ENCODE data around the gene CAPZB. TPM values are rescaled to one million over a fixed set of nuclear protein-coding genes. Genes with fewer than 3 reads are reported as not detected.

The CAPZB gene
- polyA plus RNA-seq, 2 donors: 221 to 272 TPM

DNA sequence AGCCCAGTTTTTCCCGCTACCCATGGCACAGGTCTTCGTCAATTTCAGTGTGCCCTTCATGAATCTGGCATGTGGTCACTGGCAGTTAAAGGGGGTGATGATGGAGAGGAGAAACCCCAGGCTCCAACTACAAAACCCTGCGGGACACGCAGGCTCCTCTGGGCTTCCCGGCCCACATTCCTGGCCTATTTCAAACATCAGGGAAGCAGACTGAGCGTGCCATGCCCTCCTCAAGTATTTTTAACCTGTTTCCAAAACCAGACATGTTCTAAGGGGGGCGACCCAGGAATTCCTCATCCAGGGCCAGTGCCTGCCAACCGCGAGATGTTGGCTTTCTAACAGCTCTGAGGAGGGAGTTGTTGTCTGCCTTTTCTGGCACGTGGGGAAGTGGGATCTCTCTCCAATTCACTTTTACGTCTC, 85.1 kb downstream of the CAPZB start:
- Histone ChIP-seq H3K27ac (ENCODE audit: low read depth in 2 of 2, low read length in 1 of 2) (peak overlapping the region; percentile 25 to 73), H3K36me3 (ENCODE audit: control insufficient read depth in 2 of 2, insufficient read depth in 2 of 2, low read length in 1 of 2) (peaks cover 0 to 13% of the 10 kb centered on the region in 2 donors), H3K4me1 (ENCODE audit: control insufficient read depth in 2 of 2, insufficient read depth in 2 of 2, low read length in 1 of 2) (peaks cover 3 to 9% of the 10 kb centered on the region in 2 donors), H3K4me3 (ENCODE audit: low read depth in 1 of 2, low read length in 2 of 2) (no peak overlapping the region), H3K9me3 (ENCODE audit: control insufficient read depth in 2 of 2, insufficient read depth in 1 of 2, low read depth in 1 of 2, low read length in 1 of 2) (no peaks in the 10 kb centered on the region), H3K27me3 (ENCODE audit: control insufficient read depth in 1 of 2, insufficient read depth in 2 of 2, low read length in 2 of 2) (no peaks in the 10 kb centered on the region)
- WGBS, 2 donors: 73 to 81% methylated on average over 11 of the region's 11 CpGs

DNA sequence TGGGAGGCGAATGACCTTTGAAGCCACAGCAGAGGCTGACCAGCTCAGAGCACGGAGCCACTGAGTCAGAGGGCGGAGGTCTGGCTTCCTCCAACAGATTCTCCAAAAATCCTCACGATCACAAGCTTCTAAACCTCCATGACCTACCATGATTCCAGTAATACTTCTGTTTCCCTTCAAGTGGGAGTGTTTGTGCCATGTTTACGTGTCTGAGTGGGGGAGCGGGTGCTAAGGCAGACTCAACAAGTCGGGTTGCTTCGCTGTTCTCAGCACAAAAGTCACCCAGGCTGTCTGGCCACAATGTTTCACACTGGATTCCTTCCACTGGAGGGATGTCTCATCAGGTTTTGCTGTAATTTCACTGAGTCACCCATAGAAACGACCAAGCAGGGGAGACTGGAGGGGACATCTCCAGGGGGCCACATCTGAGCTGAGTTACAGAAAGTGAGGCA, 87.0 kb downstream of the CAPZB start:
- peak overlapping the region; percentile 72 to 87 for H3K27ac ChIP-seq (ENCODE audit: low read depth in 2 of 2, low read length in 1 of 2)
- H3K9me3 ChIP-seq (ENCODE audit: control insufficient read depth in 2 of 2, insufficient read depth in 1 of 2, low read depth in 1 of 2, low read length in 1 of 2): no peaks in the 10 kb centered on the region
- H3K27me3 ChIP-seq (ENCODE audit: control insufficient read depth in 1 of 2, insufficient read depth in 2 of 2, low read length in 2 of 2): no peaks in the 10 kb centered on the region
- H3K4me1 ChIP-seq (ENCODE audit: control insufficient read depth in 2 of 2, insufficient read depth in 2 of 2, low read length in 1 of 2): peaks cover 0 to 9% of the 10 kb centered on the region in 2 donors
- no peak overlapping the region for H3K4me3 ChIP-seq (ENCODE audit: low read depth in 1 of 2, low read length in 2 of 2)
- 62 to 67% methylated on average over 9 of the region's 9 CpGs for WGBS, 2 donors
- H3K36me3 ChIP-seq (ENCODE audit: control insufficient read depth in 2 of 2, insufficient read depth in 2 of 2, low read length in 1 of 2): peaks cover 0 to 10% of the 10 kb centered on the region in 2 donors

DNA sequence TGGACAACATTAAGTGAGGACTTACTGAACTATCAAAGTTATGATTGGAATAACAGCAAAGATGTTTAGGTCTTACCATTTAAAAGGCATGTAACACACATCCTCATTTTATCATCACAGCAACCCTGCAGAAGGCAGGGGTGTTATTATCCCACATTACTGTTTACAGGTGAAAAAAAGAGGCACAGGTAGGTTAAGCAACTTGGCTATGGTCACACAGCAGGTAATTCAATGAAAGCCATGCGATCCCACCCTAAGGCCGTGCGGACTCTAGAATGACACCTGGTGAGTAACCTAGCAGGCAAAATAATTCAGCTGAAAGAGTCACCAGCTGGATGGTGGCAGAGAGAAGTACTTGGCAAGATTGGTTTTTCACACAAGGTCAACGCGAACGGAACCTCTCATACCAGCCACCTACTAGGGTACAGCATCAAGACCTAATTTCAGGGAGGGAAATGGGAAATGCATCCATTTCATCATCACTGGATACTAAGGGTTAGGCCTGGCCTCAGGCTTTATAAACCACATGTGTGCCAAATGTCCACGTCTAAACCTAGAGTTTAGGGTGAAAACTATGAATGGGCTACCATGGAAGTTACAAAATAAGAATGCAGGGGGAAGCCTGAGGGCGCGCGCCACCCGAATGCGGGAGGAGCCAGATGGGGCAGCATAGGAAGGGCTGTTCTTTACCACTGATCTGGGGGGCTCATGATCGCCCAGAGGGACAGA, 88.0 kb downstream of the CAPZB start:
- H3K27ac ChIP-seq (ENCODE audit: low read depth in 2 of 2, low read length in 1 of 2): peak overlapping the region; percentile 72 to 87
- peaks cover 5 to 9% of the 10 kb centered on the region in 2 donors for H3K4me1 ChIP-seq (ENCODE audit: control insufficient read depth in 2 of 2, insufficient read depth in 2 of 2, low read length in 1 of 2)
- peaks cover 0 to 10% of the 10 kb centered on the region in 2 donors for H3K36me3 ChIP-seq (ENCODE audit: control insufficient read depth in 2 of 2, insufficient read depth in 2 of 2, low read length in 1 of 2)
- no peaks in the 10 kb centered on the region for H3K27me3 ChIP-seq (ENCODE audit: control insufficient read depth in 1 of 2, insufficient read depth in 2 of 2, low read length in 2 of 2)
- no peaks in the 10 kb centered on the region for H3K9me3 ChIP-seq (ENCODE audit: control insufficient read depth in 2 of 2, insufficient read depth in 1 of 2, low read depth in 1 of 2, low read length in 1 of 2)
- 89 to 94% methylated on average over 13 of the region's 13 CpGs for WGBS, 2 donors
- no peak overlapping the region for H3K4me3 ChIP-seq (ENCODE audit: low read depth in 1 of 2, low read length in 2 of 2)

DNA sequence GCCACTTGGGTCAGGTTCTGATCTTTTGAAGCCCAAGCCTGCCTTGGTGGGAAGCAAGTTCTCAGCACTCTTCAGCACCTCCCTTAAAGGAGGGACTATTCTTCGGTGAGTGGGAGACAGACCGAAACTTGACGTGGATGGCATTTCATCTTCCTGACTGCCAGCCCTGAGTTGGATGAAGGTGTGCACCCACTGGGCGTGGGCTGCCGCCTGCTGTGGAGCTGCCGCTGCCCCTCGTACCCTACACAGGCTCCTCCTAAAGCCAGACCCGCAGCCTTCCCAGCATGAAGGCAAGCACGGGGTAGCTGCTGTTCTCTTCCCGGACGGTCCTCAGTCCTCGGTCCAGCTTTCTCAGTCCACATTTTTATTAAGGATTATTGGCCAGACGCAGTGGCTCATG, 89.1 kb downstream of the CAPZB start:
- H3K9me3 ChIP-seq (ENCODE audit: control insufficient read depth in 2 of 2, insufficient read depth in 1 of 2, low read depth in 1 of 2, low read length in 1 of 2): no peaks in the 10 kb centered on the region

DNA sequence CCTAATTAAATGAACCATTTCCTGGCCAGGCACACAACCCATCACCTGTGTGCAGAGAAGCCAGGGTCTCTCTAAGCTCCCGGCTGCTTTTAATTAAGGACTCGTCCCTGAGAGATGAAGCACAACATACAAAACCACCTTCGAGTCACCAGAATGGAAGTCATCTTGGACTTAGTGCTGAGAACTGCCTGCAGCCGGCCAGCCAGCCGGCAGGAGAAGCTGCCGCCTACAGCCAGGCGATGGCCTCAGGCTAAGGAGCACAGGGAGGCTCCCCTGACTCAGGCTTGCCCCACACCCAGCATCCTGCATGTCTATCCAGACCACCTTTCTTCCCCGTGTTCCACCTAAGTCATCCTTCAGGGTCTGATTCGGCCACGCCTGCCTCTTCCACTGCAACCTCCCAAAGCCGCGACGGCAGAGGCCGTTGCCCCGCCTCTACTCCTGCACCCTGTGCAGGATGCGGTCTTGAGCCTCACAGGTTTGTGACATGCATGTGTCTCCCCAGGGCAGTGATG, 89.6 kb downstream of the CAPZB start:
- Histone ChIP-seq H3K27ac (ENCODE audit: low read depth in 2 of 2, low read length in 1 of 2) (peak overlapping the region; percentile 5 to 27), H3K4me1 (ENCODE audit: control insufficient read depth in 2 of 2, insufficient read depth in 2 of 2, low read length in 1 of 2) (peaks cover 5 to 10% of the 10 kb centered on the region in 2 donors)
- 62 to 73% methylated on average over 16 of the region's 16 CpGs for WGBS, 2 donors

More for the DNA sequence above, 89.1 kb downstream of the CAPZB start:
- H3K4me3 ChIP-seq (ENCODE audit: low read depth in 1 of 2, low read length in 2 of 2): no peak overlapping the region
- peak overlapping the region in 1 of 2 donors; percentile 27 for H3K27ac ChIP-seq (ENCODE audit: low read depth in 2 of 2, low read length in 1 of 2)
- H3K4me1 ChIP-seq (ENCODE audit: control insufficient read depth in 2 of 2, insufficient read depth in 2 of 2, low read length in 1 of 2): peaks cover 5 to 10% of the 10 kb centered on the region in 2 donors
- no peaks in the 10 kb centered on the region for H3K27me3 ChIP-seq (ENCODE audit: control insufficient read depth in 1 of 2, insufficient read depth in 2 of 2, low read length in 2 of 2)
- H3K36me3 ChIP-seq (ENCODE audit: control insufficient read depth in 2 of 2, insufficient read depth in 2 of 2, low read length in 1 of 2): peaks cover 0 to 10% of the 10 kb centered on the region in 2 donors
- WGBS, 2 donors: 90 to 92% methylated on average over 13 of the region's 13 CpGs

DNA sequence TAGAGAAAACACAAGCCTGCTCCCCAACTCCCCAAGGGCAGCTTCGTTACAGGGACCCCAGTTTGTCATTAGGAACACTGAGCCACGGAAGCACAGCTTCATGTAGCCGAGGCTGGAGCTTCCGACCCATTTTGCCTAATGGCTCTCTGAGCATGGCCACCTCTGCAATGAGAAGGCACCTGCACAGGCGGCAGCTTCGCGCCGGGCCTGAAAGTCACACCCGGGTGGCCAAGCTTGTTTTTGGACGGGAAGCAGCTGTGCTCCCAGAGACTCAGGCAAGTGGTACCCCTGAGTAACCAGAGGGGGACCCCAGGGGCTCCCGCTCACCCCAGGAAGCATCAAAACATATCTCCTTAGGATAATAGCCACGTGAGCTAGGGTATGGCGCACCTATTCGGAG, 92.3 kb downstream of the CAPZB start:
- Histone ChIP-seq H3K36me3 (ENCODE audit: control insufficient read depth in 2 of 2, insufficient read depth in 2 of 2, low read length in 1 of 2) (peaks cover 0 to 9% of the 10 kb centered on the region in 2 donors), H3K4me1 (ENCODE audit: control insufficient read depth in 2 of 2, insufficient read depth in 2 of 2, low read length in 1 of 2) (peaks cover 5 to 19% of the 10 kb centered on the region in 2 donors), H3K9me3 (ENCODE audit: control insufficient read depth in 2 of 2, insufficient read depth in 1 of 2, low read depth in 1 of 2, low read length in 1 of 2) (no peaks in the 10 kb centered on the region), H3K27me3 (ENCODE audit: control insufficient read depth in 1 of 2, insufficient read depth in 2 of 2, low read length in 2 of 2) (no peaks in the 10 kb centered on the region), H3K4me3 (ENCODE audit: low read depth in 1 of 2, low read length in 2 of 2) (no peak overlapping the region), H3K27ac (ENCODE audit: low read depth in 2 of 2, low read length in 1 of 2) (peak overlapping the region in 1 of 2 donors; percentile 58)
- WGBS, 2 donors: 80 to 89% methylated on average over 14 of the region's 14 CpGs

More for the DNA sequence above, 89.6 kb downstream of the CAPZB start:
- H3K9me3 ChIP-seq (ENCODE audit: control insufficient read depth in 2 of 2, insufficient read depth in 1 of 2, low read depth in 1 of 2, low read length in 1 of 2): no peaks in the 10 kb centered on the region
- H3K4me3 ChIP-seq (ENCODE audit: low read depth in 1 of 2, low read length in 2 of 2): no peak overlapping the region
- no peaks in the 10 kb centered on the region for H3K27me3 ChIP-seq (ENCODE audit: control insufficient read depth in 1 of 2, insufficient read depth in 2 of 2, low read length in 2 of 2)
- H3K36me3 ChIP-seq (ENCODE audit: control insufficient read depth in 2 of 2, insufficient read depth in 2 of 2, low read length in 1 of 2): peaks cover 0 to 10% of the 10 kb centered on the region in 2 donors

DNA sequence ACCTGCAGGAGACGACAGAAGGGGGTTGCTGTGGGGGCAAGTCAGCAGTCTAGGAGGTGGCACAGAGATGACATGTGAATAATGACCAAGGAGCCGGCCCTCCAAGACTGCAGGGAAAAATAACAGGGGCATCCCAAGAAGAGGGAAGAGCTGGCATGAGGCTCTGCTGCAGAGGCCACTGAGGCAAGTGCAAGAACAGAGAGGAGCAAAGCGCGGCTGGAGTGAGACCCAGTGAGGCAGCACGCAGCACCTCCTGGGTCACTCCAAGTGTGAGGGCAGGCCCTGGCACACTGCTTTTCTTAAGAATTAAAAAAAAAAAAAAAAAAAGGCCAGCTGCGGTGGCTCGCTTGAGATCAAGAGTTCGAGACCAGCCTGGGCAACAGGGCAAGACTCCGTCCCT, 93.1 kb downstream of the CAPZB start:
- Histone ChIP-seq H3K9me3 (ENCODE audit: control insufficient read depth in 2 of 2, insufficient read depth in 1 of 2, low read depth in 1 of 2, low read length in 1 of 2) (no peaks in the 10 kb centered on the region), H3K4me1 (ENCODE audit: control insufficient read depth in 2 of 2, insufficient read depth in 2 of 2, low read length in 1 of 2) (peaks cover 5 to 19% of the 10 kb centered on the region in 2 donors), H3K36me3 (ENCODE audit: control insufficient read depth in 2 of 2, insufficient read depth in 2 of 2, low read length in 1 of 2) (peaks cover 0 to 6% of the 10 kb centered on the region in 2 donors), H3K4me3 (ENCODE audit: low read depth in 1 of 2, low read length in 2 of 2) (no peak overlapping the region), H3K27me3 (ENCODE audit: control insufficient read depth in 1 of 2, insufficient read depth in 2 of 2, low read length in 2 of 2) (no peaks in the 10 kb centered on the region), H3K27ac (ENCODE audit: low read depth in 2 of 2, low read length in 1 of 2) (peak overlapping the region; percentile 41 to 72)
- 79 to 90% methylated on average over 9 of the region's 9 CpGs for WGBS, 2 donors

DNA sequence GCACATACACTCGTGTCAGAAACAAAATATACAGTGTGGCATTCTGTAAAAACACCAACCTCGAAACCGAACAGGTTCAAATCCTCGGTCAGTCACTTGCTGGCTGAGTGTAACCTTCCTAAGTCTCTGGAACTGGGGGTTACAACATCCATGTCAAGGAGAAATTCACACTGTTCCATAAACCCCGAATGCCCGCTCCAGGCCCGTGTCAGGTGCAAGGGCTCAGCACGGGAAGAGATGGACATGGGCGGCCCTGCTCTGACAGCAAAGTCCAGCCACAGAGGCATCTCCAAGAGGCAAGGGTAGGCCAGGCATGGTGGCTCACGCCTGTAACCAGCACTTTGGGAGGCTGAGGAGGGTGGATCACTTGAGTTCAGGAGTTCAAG, 93.8 kb downstream of the CAPZB start:
- Histone ChIP-seq H3K27me3 (ENCODE audit: control insufficient read depth in 1 of 2, insufficient read depth in 2 of 2, low read length in 2 of 2) (no peaks in the 10 kb centered on the region), H3K27ac (ENCODE audit: low read depth in 2 of 2, low read length in 1 of 2) (peak overlapping the region; percentile 72 to 79), H3K4me3 (ENCODE audit: low read depth in 1 of 2, low read length in 2 of 2) (no peak overlapping the region), H3K4me1 (ENCODE audit: control insufficient read depth in 2 of 2, insufficient read depth in 2 of 2, low read length in 1 of 2) (peaks cover 5 to 21% of the 10 kb centered on the region in 2 donors), H3K9me3 (ENCODE audit: control insufficient read depth in 2 of 2, insufficient read depth in 1 of 2, low read depth in 1 of 2, low read length in 1 of 2) (no peaks in the 10 kb centered on the region), H3K36me3 (ENCODE audit: control insufficient read depth in 2 of 2, insufficient read depth in 2 of 2, low read length in 1 of 2) (peaks cover 0 to 6% of the 10 kb centered on the region in 2 donors)
- 31 to 36% methylated on average over 10 of the region's 10 CpGs for WGBS, 2 donors

DNA sequence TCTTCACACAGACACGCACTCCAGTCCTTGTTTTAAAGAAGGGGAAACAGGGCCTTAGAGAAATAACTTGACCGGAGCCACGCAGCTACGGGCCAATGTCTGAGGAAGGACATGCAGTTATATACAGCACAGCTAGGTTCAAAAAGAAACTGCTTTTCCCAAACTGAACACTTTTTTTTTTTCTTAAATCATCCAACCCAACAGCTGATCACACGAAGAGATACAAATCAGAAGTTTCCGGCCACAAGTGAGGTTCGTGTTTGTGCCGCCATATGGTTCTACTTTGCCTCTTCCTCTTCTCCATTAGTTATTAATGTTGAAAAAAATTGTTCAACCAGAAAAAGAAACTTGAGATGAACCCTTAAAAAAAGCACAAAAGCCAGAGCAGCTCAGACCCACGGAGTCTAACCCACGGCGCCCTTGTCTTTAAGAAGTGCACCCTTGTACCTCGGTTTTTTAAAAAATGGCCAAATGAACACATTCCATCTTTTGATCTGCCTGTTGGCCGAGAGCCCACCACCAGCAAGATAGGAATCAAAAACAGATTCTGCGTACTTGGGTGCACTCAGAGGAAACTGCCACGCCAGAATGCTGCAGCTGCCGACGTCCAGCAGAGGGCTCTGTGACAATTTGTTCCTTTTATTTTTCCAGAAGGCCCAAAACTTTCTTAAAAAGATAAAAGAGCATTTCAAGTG, 94.3 kb downstream of the CAPZB start:
- peaks cover 5 to 25% of the 10 kb centered on the region in 2 donors for H3K4me1 ChIP-seq (ENCODE audit: control insufficient read depth in 2 of 2, insufficient read depth in 2 of 2, low read length in 1 of 2)
- peak overlapping the region; percentile 79 to 82 for H3K27ac ChIP-seq (ENCODE audit: low read depth in 2 of 2, low read length in 1 of 2)
- no peaks in the 10 kb centered on the region for H3K9me3 ChIP-seq (ENCODE audit: control insufficient read depth in 2 of 2, insufficient read depth in 1 of 2, low read depth in 1 of 2, low read length in 1 of 2)
- WGBS, 2 donors: 14 to 30% methylated on average over 17 of the region's 17 CpGs
- H3K27me3 ChIP-seq (ENCODE audit: control insufficient read depth in 1 of 2, insufficient read depth in 2 of 2, low read length in 2 of 2): no peaks in the 10 kb centered on the region
- no peak overlapping the region for H3K4me3 ChIP-seq (ENCODE audit: low read depth in 1 of 2, low read length in 2 of 2)
- H3K36me3 ChIP-seq (ENCODE audit: control insufficient read depth in 2 of 2, insufficient read depth in 2 of 2, low read length in 1 of 2): peaks cover 0 to 2% of the 10 kb centered on the region in 2 donors

All from esophagus (tissue), 2 donors.